GM12878 (cell line): Measurements from ENCODE around the gene TGFB2. TPM values are rescaled to one million over a fixed set of nuclear protein-coding genes. Genes with fewer than 3 reads are reported as not detected.
A peak's percentile ranks its signal among the peaks of the same experiment; 100 is the strongest.

Source experiments
- ATAC-seq: fragments of 200-7000 bp; cut with Tn5 transposase; 3 replicates; pipeline ENCODE4 v1.9.1; 2020; ENCODE audit warnings: mild to moderate bottlenecking, moderate library complexity
- BruUV-seq: library from RNA; stranded (reverse); fragments of 400-500 nt; replicated peaks from 2 replicates; lab custom pipeline; 2021; lab: Mats Ljungman, UMichigan
- CTCF ChIA-PET: fragments of 300-600 bp; sonication (Branson Sonifier 250); formaldehyde crosslinking; extraction: SDS; loops from one replicate; lab custom pipeline; 2021; ENCODE audit warnings: inconsistent platforms; lab: Yijun Ruan, JAX
- POLR2A ChIA-PET: fragments of 350-600 bp; formaldehyde crosslinking; extraction: SDS; loops from one replicate; lab custom pipeline; 2021; ENCODE audit warnings: inconsistent platforms; lab: Charles Lee
- RAD21 ChIA-PET: fragments of 300-600 bp; sonication (Branson Sonifier 250); formaldehyde crosslinking; loops from one replicate; lab custom pipeline; 2023; ENCODE audit warnings: antibody characterized with exemption; ENCODE audit not compliant: unreplicated experiment; lab: Charles Lee
- SMC1A ChIA-PET: fragments of 300-600 bp; sonication (Branson Sonifier 250); formaldehyde crosslinking; loops from one replicate; lab custom pipeline; 2023; ENCODE audit not compliant: unreplicated experiment, uncharacterized antibody; lab: Charles Lee
- DNase-seq: peaks from one replicate; pipeline ENCODE4 v3.0.0-alpha.2; 2011; ENCODE audit warnings: low read depth, low spot score
- FAIRE-seq: peaks from 3 replicates; lab custom pipeline; 2011; peaks lifted over from hg19 to GRCh38; lab: Jason Lieb, UNC
- H2AFZ ChIP-seq: 2 replicates; pipeline ENCODE4 v1.6.0; 2011; ENCODE audit warnings: low read depth, low read length, control low read depth; ENCODE audit not compliant: control insufficient read depth
- H3K27ac ChIP-seq: 2 replicates; pipeline ENCODE4 v1.5.1; 2011; ENCODE audit warnings: control low read depth; ENCODE audit not compliant: control insufficient read depth, insufficient read depth
- H3K27me3 ChIP-seq, 2 experiments: replicated peaks in 1 of 2; 2 replicates each; pipeline versions ENCODE4 v1.6.0 to v1.6.1; 2011; ENCODE audit warnings: low read length in 1 of 2; ENCODE audit not compliant: control insufficient read depth in 2 of 2, insufficient read depth in 2 of 2
- H3K36me3 ChIP-seq, 2 experiments: 2 replicates each; pipeline ENCODE4 v1.5.1; 2011; ENCODE audit warnings: low read length in 1 of 2; ENCODE audit not compliant: control insufficient read depth in 2 of 2, insufficient read depth in 2 of 2
- H3K4me1 ChIP-seq: 2 replicates; pipeline ENCODE4 v1.6.1; 2011; ENCODE audit warnings: mild to moderate bottlenecking, low read length, moderate library complexity, mixed read lengths; ENCODE audit not compliant: control insufficient read depth, insufficient read depth
- H3K4me2 ChIP-seq: 2 replicates; pipeline ENCODE4 v1.6.0; 2011; ENCODE audit warnings: control low read depth; ENCODE audit not compliant: control insufficient read depth, insufficient read depth
- H3K4me3 ChIP-seq: fragments of 200-600 bp; sonication (generic); 2 replicates; pipeline ENCODE4 v1.5.1; 2016
- H3K79me2 ChIP-seq: 2 replicates; pipeline ENCODE4 v1.6.0; 2011; ENCODE audit warnings: low read length; ENCODE audit not compliant: control insufficient read depth, insufficient read depth
- H3K9ac ChIP-seq: 2 replicates; pipeline ENCODE4 v1.8.0; 2011; ENCODE audit warnings: low read length, control low read depth, mixed read lengths; ENCODE audit not compliant: control insufficient read depth, insufficient read depth
- H3K9me3 ChIP-seq: replicated peaks from 3 replicates; pipeline ENCODE4 v1.5.1; 2011; ENCODE audit warnings: mild to moderate bottlenecking, low read length; ENCODE audit not compliant: control insufficient read depth, insufficient read depth
- H4K20me1 ChIP-seq: 2 replicates; pipeline ENCODE4 v1.6.0; 2011; ENCODE audit not compliant: control insufficient read depth, insufficient read depth
- BCL11A ChIP-seq: IDR thresholded peaks from 2 replicates; pipeline ENCODE4 v1.6.1; 2011; ENCODE audit warnings: low read depth, low read length
- CBX3 ChIP-seq: fragments of 200-600 bp; sonication (generic); IDR thresholded peaks from 2 replicates; pipeline ENCODE4 v1.6.1; 2016; ENCODE audit warnings: low read depth, borderline replicate concordance
- CEBPB ChIP-seq, 2 experiments: fragments of 150-350 bp in 1 of 2; IDR thresholded peaks; 2 replicates each; pipeline ENCODE4 v1.6.1; 2012 to 2014; ENCODE audit warnings: low read depth in 2 of 2, low read length in 2 of 2, borderline replicate concordance in 1 of 2, inconsistent platforms in 1 of 2
- JUND ChIP-seq: IDR thresholded peaks from 2 replicates; pipeline ENCODE4 v1.6.1; 2012; ENCODE audit warnings: low read depth, mild to moderate bottlenecking, low read length, improper control_type of control experiment, moderate library complexity
- KAT2A ChIP-seq: conservative IDR thresholded peaks from 2 replicates; pipeline ENCODE4 v1.6.1; 2011; ENCODE audit warnings: low read depth, low read length; ENCODE audit not compliant: control insufficient read depth
- PBX3 ChIP-seq: IDR thresholded peaks from 2 replicates; pipeline ENCODE4 v1.6.1; 2011; ENCODE audit warnings: mild to moderate bottlenecking, low read depth, low read length, moderate library complexity; ENCODE audit not compliant: insufficient replicate concordance
- RAD21 ChIP-seq: IDR thresholded peaks from 2 replicates; pipeline ENCODE4 v1.6.1; 2011; ENCODE audit warnings: mild to moderate bottlenecking, low read depth, low read length, moderate library complexity; ENCODE audit not compliant: insufficient read depth
- SUZ12 ChIP-seq: fragments of 200-600 bp; sonication (generic); IDR thresholded peaks from one replicate; pipeline ENCODE4 v1.6.1; 2018; ENCODE audit warnings: antibody characterized with exemption, mild to moderate bottlenecking; ENCODE audit not compliant: unreplicated experiment
- ZBED1 ChIP-seq: IDR thresholded peaks from 2 replicates; pipeline ENCODE4 v1.6.1; 2016; ENCODE audit warnings: borderline replicate concordance
- ZNF274 ChIP-seq: IDR thresholded peaks from one replicate; pipeline ENCODE4 v1.8.0; 2011; ENCODE audit not compliant: insufficient read length, insufficient read depth
- ZNF687 ChIP-seq: fragments of 450-650 bp; IDR thresholded peaks from 2 replicates; pipeline ENCODE4 v1.6.1; 2017; ENCODE audit warnings: mild to moderate bottlenecking, moderate library complexity
- WGBS: methylation state at CpG from one replicate; pipeline ENCODE4 v1.1.6; 2016; ENCODE audit warnings: low lambda C conversion rate; ENCODE audit not compliant: insufficient replicate concordance, insufficient coverage; ENCODE audit errors: missing lambda C conversion rate; 5-methylcytosine and 5-hydroxymethylcytosine counted together
- in situ Hi-C: fragments of 300-500 bp; cut with MboI; formaldehyde crosslinking; loops from 9 replicates; pipeline ENCODE4 v1.14.3; 2018; ENCODE audit warnings: mixed read lengths
- intact Hi-C: fragments of 100-400 bp; cut with micrococcal nuclease; formaldehyde crosslinking; loops from one replicate; pipeline ENCODE4 v1.14.2; 2022; ENCODE audit not compliant: unreplicated experiment
- polyA plus RNA-seq, 11 experiments: library from polyadenylated mRNA; depleted of rRNA in 4 of 11; unstranded in 6 of 11; stranded (reverse) in 5 of 11; fragments of >200 nt; fragmentation: Nextera tagmentation in 4 of 11; fragmentation: Illumina TruSeq in 1 of 11; extraction: Ambion mirVana in 4 of 11; extraction: Trizol in 1 of 11; gene quantifications; 1 replicate in 1 of 11; 2 replicates in 10 of 11; pipeline versions ENCODE4 v1.2.1 to v1.2.3, GENCODE V29; 2011 to 2016; ENCODE audit warnings: inconsistent platforms in 2 of 11, missing spikeins in 2 of 11, low read depth in 1 of 11
- total RNA-seq, 4 experiments: library from RNA; depleted of rRNA in 3 of 4; stranded (reverse); fragments of >200 nt in 3 of 4; fragmentation: Illumina TruSeq in 1 of 4; extraction: Trizol in 1 of 4; gene quantifications; 2 replicates each; pipeline versions ENCODE4 v1.2.1 to v1.2.3, GENCODE V29; 2013 to 2021
- TF ChIP-seq, protein P1 (sequence below): IDR thresholded peaks from 2 replicates; pipeline ENCODE4 v1.6.1; 2012; ENCODE audit warnings: low read depth, low read length, improper control_type of control experiment

TGFB2 gene
- total and polyA plus RNA-seq, 10 of the 15 experiments (the other 5 are each of a cell fraction or from before 2014, with no cell fraction given): 0.03 to 0.11 (median 0.04) TPM; not detected in 6

DNA sequence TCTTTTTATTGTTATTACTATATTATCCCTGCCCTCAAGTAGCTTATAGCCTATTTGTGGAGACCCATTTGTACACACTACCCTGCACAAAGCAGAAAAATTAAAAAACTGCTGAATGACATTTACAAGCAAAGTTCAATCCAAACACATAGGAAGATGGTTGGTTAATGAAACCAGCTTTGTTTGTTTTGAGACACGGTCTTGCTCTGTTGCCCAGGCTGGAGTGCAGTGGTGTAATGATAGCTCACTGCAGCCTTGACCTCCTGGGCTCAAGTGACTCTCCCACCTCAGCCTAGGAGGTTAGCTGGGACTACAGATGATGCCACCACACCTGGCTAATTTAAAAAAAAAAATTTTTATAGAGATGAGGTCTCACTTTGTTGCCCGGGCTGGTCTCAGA, 31.6 kb downstream of the TGFB2 start:
- CTCF ChIA-PET: interaction anchor here (1.1 to 1.4 kb wide), 2 partner anchors 13 to 38 kb away, joined by 3 to 5 read pairs; no protein-coding TSS in a partner anchor
- POLR2A ChIA-PET: interaction anchor here (0.5 kb wide), 1 partner anchor 179 kb away, joined by 3 read pairs; no protein-coding TSS in a partner anchor
- H3K4me1 ChIP-seq: no peaks in the 10 kb centered on the region
- RAD21 ChIA-PET: no interaction called here
- H4K20me1 ChIP-seq: no peaks in the 10 kb centered on the region
- intact Hi-C loops: no loop called here
- in situ Hi-C loops: no loop called here
- no TSS peak for BruUV-seq
- H3K79me2 ChIP-seq: no peaks in the 10 kb centered on the region
- no peak for DNase-seq
- no peak overlapping the region for H3K27ac ChIP-seq
- H3K36me3 ChIP-seq: no peaks in the 10 kb centered on the region
- no peak overlapping the region for H3K9ac ChIP-seq
- H3K27me3 ChIP-seq: no peaks in the 10 kb centered on the region
- H3K9me3 ChIP-seq: no peaks in the 10 kb centered on the region
- no peak for FAIRE-seq
- H2AFZ ChIP-seq: no peak overlapping the region
- H3K4me3 ChIP-seq: no peak overlapping the region
- TF ChIP-seq ZNF274 (no peak), RAD21 (no peak), BCL11A (no peak), ZBED1 (no peak), SUZ12 (no peak), CBX3 (no peak)
- H3K4me2 ChIP-seq: no peak overlapping the region
- 0% methylated on average over 2 of the region's 2 CpGs for WGBS
- ATAC-seq: peak; percentile 25; the same call in 2 of the 3 replicates
- SMC1A ChIA-PET: no interaction called here

GRCh38 chr1:218377143-218377660, 32.1 kb downstream of the TGFB2 start:
- SMC1A ChIA-PET: no interaction called here
- H3K9ac ChIP-seq: no peak overlapping the region
- whole genome bisulfite sequencing: 10% methylated on average over 4 of the region's 4 CpGs
- BruUV-seq: no TSS peak
- no peaks in the 10 kb centered on the region for H3K9me3 ChIP-seq
- H3K36me3 ChIP-seq: no peaks in the 10 kb centered on the region
- no peak overlapping the region for H2AFZ ChIP-seq
- no peaks in the 10 kb centered on the region for H3K79me2 ChIP-seq
- no peaks in the 10 kb centered on the region for H4K20me1 ChIP-seq
- DNase-seq (no peak), ATAC-seq (peak; percentile 84), FAIRE-seq (peak; percentile 44)
- RAD21 ChIA-PET: no interaction called here
- CTCF ChIA-PET: interaction anchor here (1.1 to 1.4 kb wide), 2 partner anchors 14 to 38 kb away, joined by 3 to 5 read pairs; no protein-coding TSS in a partner anchor
- in situ Hi-C loops (no loop called here), intact Hi-C loops (no loop called here)
- H3K4me1 ChIP-seq: no peaks in the 10 kb centered on the region
- H3K27me3 ChIP-seq: no peaks in the 10 kb centered on the region
- no peak overlapping the region for H3K27ac ChIP-seq
- no peak overlapping the region for H3K4me3 ChIP-seq
- H3K4me2 ChIP-seq: no peak overlapping the region
- POLR2A ChIA-PET: no interaction called here
- TF ChIP-seq PBX3 (no peak), CEBPB (IDR thresholded peaks at IDR 0.05; ENCODE audit: borderline replicate concordance in 1 of 2, low read depth in 2 of 2, low read length in 2 of 2) (no peak), KAT2A (no peak), ZNF687 (no peak), JUND (no peak)
- TF ChIP-seq, protein P1, sequence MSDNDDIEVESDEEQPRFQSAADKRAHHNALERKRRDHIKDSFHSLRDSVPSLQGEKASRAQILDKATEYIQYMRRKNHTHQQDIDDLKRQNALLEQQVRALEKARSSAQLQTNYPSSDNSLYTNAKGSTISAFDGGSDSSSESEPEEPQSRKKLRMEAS: no peak
